ENCODE data around the gene PRM2.

The PRM2 gene

GRCh38 chr16:11283820-11284248 lies 7.6 kb upstream of the PRM2 start:
- DNase-seq: no peak

- no peak for DNase-seq
Observed at GRCh38 chr16:11280616-11281522, 4.6 kb upstream of the PRM2 start, which contains the start of gene PRM1. PRM1 (minus strand) TSS chr16:11281330; CDS start chr16:11281238, 92 bp downstream.

- DNase-seq: no peak
Observed at GRCh38 chr16:11278681-11279628, 2.7 kb upstream of the PRM2 start.

DNA sequence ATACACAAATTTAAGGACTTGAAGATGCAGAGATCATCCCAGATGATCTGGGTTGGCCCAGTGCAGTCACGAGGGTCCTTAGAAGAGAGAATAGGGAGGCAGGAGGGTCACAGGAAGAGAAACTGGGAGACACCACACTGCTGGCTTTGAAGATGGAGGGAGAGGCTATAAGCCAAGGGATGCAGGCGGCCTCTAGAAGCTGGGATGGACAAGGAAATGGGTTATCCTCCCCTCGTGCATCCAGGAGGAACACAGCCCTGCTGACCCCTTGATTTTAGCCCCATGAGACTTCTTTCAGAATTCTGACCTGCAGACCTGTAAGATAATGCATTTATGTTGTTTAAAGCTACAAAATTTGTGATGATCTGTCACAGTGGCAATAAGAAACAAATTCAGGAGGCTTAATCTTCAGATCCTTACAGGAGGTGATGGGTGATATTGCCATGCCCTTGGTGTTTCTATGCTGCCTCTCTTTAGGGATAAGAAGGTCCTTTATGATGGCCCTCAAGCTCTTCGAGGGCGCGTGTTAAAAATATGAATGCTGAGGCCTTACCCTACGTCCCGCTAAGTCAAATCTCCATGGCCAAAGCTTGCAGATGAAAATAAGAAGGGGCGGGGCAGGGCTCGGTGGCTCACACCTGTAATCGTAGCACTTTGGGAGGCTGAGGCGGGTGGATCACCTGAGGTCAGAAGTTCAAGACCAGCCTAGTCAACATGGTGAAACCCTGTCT lies 1.5 kb upstream of the PRM2 start:
- DNase-seq: no peak

DNA sequence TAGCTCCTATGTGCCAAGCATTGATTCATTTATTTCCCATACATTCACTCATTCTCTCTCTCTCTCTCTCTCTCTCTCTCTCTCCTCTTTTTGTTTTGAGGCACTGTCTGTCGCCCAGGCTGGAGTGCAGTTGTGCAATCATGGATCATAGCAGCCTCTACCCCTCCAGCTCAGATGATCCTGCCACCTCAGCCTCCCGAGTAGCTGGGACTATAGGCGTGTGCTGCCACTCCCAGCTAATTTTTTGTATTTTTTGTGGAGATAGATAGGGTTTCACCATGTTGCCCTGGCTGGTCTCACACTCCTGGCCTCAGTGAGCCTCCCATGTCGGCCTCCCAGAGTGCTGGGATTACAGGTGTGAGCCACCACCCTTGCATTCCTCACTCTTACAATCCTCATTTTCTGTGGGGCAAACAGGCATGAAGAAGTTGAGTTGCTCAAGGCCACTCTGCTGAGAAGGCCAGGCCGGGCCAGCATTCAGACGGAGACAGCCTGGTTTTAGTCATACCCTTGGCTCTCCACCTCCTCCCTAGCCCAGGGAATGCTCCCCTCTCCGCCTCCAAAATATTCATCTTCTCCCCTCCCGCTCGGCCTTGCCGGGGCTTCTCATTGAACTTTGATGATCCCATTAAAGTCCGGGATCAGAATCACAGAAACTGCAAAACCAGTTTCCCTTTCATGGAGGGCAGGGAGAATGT lies 765 bp upstream of the PRM2 start:
- no peak for DNase-seq

- DNase-seq: no peak
Observed at GRCh38 chr16:11274964-11275363, 1.3 kb downstream of the PRM2 start.

DNA sequence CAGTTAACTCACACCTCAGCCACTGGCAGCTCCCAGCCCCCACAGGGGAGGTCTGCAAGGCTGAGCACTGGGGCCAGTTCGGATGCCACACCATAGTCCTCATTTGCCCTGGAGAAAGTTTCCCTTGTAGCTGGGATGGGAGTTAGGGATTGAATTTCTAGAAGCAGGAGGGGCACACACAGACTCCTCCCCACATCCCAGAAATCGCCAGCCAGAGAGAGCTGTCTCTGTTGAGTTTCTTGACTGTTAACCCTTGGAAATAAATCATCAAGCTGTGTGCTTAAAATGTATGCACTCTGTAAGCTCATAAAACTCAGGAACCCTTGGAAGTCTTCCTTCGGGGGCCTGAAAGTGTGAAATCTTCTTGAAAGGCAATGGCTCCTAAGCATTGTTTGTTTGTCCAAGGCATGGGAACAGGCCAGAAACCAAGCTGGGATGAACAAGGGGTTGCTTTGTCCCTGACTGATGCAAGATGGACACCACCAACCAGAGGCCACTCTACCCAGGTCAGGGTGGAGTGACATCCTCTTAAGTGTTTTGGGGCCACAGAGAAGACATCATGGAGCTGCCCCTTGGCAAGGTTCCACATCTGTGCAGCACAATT lies 2.5 kb downstream of the PRM2 start:
- no peak for DNase-seq

GRCh38 chr16:11272921-11273720 lies 3.2 kb downstream of the PRM2 start, which contains the start of gene PRM3:
PRM3 (minus strand) TSS chr16:11273629; CDS start chr16:11273595, 34 bp downstream.
- no peak for DNase-seq

GRCh38 chr16:11272484-11272883 lies 3.8 kb downstream of the PRM2 start:
- no peak for DNase-seq

- DNase-seq: no peak
Observed at GRCh38 chr16:11271610-11272009, 4.7 kb downstream of the PRM2 start.

GRCh38 chr16:11270602-11271162 lies 5.6 kb downstream of the PRM2 start:
- DNase-seq: no peak

DNA sequence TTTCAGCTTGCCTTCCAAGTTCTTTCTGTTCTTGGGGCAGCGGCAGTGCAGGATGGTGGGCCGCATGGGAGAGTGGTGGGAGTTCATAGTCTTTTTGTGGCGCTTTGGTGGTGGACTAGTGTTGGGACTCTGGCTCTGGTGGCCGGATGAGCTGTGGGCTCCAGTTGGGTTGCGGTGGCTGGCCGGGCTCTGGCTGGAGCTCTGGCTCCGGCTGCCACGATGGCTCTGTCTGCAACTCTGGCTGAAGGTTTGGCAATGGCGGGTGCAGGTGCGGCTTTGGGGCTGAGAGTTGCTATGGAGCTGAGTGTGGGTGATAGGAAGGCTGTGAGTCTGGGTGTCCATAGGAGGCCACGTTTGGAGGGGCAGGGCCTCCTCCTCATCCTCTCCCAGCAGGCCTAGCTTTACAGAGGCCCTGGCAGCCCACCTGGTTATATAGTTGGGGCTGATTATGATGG lies 7.3 kb downstream of the PRM2 start, which contains the start of gene TNP2:
TNP2 (minus strand) TSS at position 405 of the 455 bp plus-strand sequence; CDS start at position 342, 63 bp downstream.
- no peak for DNase-seq

DNA sequence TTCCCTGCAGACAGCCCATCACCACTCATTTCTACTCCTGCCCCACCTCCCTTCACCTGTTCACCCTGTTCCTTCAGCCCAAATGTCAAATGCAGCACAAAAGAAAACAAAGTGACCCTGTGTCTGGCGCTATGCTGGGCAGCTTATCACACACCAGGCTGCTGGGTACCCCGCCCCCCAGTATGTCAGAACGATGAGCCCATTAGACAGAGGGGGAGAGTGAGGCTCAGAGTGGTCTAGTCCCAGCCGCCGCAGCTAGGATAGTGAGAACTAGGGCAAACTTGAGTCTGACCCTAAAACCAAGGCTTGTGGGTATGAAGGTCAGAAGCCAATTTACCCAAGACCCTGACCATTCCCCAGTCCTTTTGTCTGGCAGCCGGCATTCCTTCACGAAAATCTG lies 11.2 kb downstream of the PRM2 start:
- no peak for DNase-seq

DNA sequence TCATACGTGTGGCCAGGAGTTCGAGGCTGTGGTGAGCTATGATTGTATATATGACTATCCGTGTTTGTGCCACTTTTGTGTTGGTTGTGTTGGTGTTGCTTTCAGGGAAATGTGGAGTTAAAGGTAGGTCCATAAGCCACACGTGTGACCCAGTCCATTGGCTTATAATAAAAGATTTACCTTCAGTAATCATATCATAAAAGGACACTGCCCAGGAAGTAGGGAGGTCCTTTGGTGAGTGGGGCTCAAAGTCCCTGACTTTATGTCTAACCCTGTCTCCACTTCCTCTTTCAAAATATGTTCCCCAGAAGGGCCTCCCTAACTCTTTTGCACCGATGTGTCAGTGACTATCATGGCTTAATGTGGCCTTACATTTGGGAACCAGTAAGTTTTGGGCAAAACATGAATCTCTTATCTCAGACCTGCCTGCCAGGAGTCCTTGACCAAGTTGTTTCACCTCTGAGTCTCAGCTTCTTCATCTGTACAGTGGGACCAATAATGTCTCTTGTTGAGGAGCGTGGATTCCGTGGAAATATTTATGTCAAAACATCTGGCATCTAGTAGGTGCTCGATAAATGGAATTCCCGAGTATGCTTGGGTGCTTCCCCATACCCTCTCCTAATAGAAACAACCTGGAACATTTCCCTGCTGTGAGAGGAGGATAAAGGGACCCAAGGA lies 12.0 kb downstream of the PRM2 start:
- DNase-seq: no peak

GRCh38 chr16:11263737-11264136 lies 12.5 kb downstream of the PRM2 start:
- DNase-seq: peak; percentile 73

- no peak for DNase-seq
Observed at GRCh38 chr16:11262915-11263314, 13.4 kb downstream of the PRM2 start.

DNA sequence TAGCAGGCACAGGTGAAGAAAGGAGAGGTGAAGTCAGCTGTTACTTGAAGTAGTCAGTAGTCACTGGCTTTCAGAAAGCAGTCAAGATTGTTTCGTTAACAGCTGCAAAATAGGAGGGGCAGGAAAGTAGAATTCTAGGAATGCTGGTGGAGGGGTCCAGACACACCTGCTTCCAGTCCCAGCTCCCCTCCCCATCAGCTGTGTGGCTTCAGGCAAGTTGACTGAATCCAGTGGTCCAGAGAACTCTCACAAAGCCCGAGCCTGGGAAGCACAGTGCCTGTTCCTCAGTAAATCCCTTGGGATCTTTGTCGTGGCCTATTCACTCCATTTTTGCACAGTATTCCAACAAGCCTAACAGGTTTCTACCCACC lies 15.7 kb downstream of the PRM2 start:
- DNase-seq: no peak

- no peak for DNase-seq
Observed at GRCh38 chr16:11259655-11260595, 16.4 kb downstream of the PRM2 start.

Data from stimulated activated CD8-positive, alpha-beta memory T cell treated with anti-CD3 and anti-CD28 coated beads, Interleukin-4, amount 100 ng/mL, for 48 hours (primary cell).